ENCODE data around the gene ISY1.

The ISY1 gene

DNA sequence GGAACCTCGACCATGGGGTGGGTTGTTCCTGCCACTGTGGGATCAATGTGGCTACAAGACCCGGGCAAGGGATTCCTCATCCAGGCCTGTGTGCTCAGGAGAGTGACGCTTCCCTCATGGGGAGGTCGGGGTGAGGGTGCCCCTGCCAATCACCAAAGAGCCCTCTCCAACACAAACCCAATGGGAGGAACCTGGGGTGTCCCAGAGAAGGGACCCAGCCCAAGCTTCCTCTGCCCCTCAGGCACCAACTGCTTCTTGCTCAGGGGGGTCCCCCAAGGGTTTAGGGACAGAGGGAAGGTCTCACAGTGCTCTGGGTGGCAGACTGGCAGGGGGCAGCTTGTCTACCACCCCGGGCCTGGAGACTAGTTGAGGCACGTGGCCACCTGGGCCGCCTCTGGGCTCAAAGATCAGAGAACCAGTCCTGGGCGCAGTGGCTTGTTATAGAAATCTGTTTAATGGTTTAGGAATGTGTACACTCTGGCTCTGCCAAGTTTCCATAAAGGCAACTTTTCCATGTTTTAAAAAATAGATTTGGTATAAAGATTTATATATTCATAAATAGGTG lies 73.6 kb downstream of the ISY1 start:
- no peak for DNase-seq (ENCODE audit: low spot score)

DNA sequence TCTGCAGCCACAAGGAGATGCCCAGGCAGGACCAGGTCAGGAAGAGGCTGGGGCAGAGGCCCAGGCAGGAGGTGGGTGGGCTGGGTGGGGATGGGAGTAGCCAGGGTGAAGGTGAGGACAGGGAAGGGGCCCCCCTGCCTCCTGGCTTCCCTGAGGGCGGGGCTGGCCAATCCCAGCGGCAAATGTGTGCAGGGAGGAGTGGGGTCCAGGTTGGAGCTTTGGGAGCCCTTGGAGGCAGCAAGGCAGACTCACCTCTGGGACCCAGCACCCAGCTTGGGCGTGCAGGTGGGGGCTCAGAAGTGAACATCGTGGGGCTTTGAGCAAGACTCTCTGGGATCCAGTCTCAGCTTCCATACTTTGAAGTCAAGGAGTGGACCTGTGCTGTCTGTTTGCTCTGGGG lies 75.0 kb downstream of the ISY1 start:
- no peak for DNase-seq (ENCODE audit: low spot score)

DNA sequence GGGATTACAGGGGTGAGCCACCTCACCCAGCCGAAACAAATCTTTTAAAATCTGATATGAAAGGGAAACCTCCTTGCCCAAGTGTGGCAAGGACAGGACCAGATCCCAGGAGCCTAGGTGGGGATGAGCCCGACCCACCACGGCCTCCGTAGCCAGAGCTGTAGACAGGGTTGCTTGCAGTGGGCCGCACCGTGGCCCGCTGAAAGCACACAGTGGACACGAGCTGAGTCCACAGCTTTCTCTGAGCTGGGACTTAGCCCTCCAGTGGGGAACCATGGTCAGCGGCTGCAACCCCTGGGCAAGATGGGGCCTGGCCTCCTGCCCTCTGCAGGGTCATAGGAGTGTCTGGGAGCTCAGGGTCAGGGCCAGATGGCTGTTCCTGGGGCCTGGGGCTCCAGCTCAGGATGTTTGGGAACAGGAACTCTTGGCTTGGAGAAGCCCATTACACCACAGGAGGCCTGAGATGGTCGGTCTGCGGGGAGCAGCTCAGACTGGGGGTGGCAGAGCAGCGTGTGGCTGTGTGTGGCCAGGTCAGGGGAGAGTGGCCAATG lies 75.6 kb downstream of the ISY1 start:
- no peak for DNase-seq (ENCODE audit: low spot score)

DNA sequence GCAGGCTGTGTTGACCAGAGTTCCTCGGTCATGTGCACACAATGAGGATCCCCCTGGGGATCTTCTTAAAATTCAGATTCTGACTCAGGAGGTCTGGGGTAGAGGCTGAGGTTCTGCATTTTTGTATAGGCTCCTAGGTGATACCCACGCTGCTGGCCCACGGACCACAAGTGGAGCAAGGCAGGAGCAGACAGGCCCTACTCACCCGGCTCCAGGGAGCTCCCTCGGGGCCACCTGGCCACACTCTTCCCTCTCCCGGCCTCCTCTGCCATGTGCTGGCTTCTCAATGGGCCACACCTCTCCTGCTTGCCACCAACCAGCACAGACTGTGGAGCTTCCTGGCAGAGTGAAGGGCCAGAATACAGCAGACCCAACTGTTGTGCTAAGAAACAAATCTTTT lies 76.4 kb downstream of the ISY1 start:
- no peak for DNase-seq (ENCODE audit: low spot score)

DNA sequence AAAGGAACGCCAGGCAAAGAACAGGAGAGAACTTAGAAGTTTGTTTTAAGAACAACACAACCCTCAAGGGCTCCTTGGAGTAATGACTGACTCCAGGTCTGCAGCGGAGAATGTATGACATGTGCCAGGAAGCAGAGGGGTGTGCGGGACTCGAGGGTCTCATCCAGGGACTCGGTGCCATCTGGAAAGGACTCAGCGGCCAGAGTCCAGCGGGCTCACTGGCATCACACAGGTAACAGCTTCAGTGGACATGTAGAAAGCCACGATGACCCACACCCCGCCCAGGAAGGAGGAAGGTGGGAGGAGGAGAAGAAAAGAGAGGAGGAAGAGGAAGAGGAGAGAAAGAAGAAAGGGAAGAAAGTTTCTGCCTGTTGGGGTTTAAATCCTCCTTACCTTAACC lies 78.8 kb downstream of the ISY1 start:
- no peak for DNase-seq (ENCODE audit: low spot score)

DNA sequence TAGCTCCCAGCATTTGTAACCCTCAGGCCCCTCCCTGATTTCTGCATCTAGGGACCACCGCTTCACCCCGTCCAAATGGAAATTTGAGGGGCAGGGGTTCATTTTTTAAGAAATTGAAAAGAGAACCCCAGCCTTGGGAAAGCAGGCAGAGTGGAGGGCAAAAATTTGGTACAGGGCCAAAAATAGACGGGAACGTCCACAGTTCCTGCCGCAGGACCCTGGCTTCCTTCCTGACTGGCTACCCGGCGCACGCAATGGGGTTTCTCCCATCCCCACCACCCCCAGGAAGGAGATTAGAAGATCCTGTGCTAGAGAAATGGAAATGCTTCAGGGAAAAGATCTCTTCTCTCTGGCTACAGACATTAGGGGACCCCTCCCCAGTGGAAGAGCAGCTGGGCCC lies 79.4 kb downstream of the ISY1 start:
- no peak for DNase-seq (ENCODE audit: low spot score)

DNA sequence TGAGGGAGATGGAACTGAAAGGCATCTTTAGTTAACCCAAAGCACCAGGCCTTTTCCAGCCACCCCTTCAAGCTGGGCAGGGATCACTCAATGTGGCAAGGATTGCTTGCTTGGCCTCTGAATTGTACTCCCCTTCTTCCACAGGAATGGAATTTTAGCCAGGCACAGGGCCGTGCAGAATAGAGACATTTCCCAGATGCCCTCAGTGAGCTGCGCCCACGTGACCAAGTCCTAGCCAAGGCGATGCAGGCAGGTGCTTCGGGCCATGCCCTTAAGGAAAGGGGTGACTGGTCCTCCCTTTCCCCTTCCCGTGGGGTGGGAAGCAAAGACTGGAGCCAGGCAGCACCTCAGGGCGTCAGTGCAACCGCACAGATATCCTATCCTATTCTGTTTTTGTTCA lies 82.4 kb downstream of the ISY1 start:
- no peak for DNase-seq (ENCODE audit: low spot score)
